Measurements from ENCODE around the gene VAPA. TPM values are rescaled to one million over a fixed set of nuclear protein-coding genes. Genes with fewer than 3 reads are reported as not detected.
A peak's percentile ranks its signal among the peaks of the same experiment; 100 is the strongest.
"Not testable (repeated sequence)": the region's sequence is repeated elsewhere in the genome, so short reads cannot be mapped to it uniquely, and the experiment has no call there.

VAPA gene
- total and polyA plus RNA-seq, 9 of the 15 experiments (the other 6 are each of a cell fraction or from before 2014, with no cell fraction given): 219 to 902 (median 526) TPM

GRCh38 chr18:9899550-9899930, 14.3 kb upstream of the VAPA start:
- H3K4me2 ChIP-seq (ENCODE audit: insufficient read depth, low read length): peak overlapping the region; percentile 78
- POLR2A ChIA-PET: interaction anchor here (0.7 to 3.5 kb wide), 11 partner anchors 9 to 201 kb away, joined by 3 to 27 read pairs (median 6); partner anchors contain the start of genes TXNDC2 and VAPA
- in situ Hi-C loops (cut with MboI); H3K9me1 ChIP-seq (ENCODE audit: control insufficient read depth, insufficient read depth, low read length); H3K79me2 ChIP-seq (ENCODE audit: control insufficient read depth, insufficient read depth, low read length); H4K20me1 ChIP-seq (replicated peaks; ENCODE audit: control insufficient read depth, insufficient read depth, low read length); ATAC-seq; H3K4me3 ChIP-seq; H3K9me3 ChIP-seq (replicated peaks; ENCODE audit: control insufficient read depth, insufficient read depth, low read depth, low read length); H3K27me3 ChIP-seq (ENCODE audit: control insufficient read depth in 2 of 2, insufficient read depth in 2 of 2, low read length in 2 of 2); DNase-seq (ENCODE audit: extremely low read depth in 1 of 4, low spot score in 3 of 4); CTCF ChIA-PET (ENCODE audit: low intra/inter-chr PET ratio); FAIRE-seq; H3K36me3 ChIP-seq (ENCODE audit: control insufficient read depth, insufficient read depth, low read length); intact Hi-C loops (cut with micrococcal nuclease); TF ChIP-seq MYC (IDR thresholded peaks at IDR 0.05; ENCODE audit: low read depth, low read length); NR2C2 (CRISPR knock-in tag; IDR thresholded peaks at IDR 0.05); ZNF740 (CRISPR knock-in tag; IDR thresholded peaks at IDR 0.05): not testable (repeated sequence)
- H3K9ac ChIP-seq (ENCODE audit: insufficient read depth in 1 of 2, low read depth in 2 of 2, low read length in 2 of 2): peak overlapping the region; percentile 57 to 84; a peak in 3 of 4 replicates
- WGBS (ENCODE audit: insufficient coverage, low coverage, missing lambda C conversion rate): 31% methylated on average over 1 of the region's 1 CpG
- peak overlapping the region; percentile 96 for H3K27ac ChIP-seq (ENCODE audit: extremely low read depth, low read depth, low read length)
- TSS peak; percentile 88 for BruUV-seq (replicated peaks)
- peak overlapping the region; percentile 88; the same call in 1 of the 2 replicates for H2AFZ ChIP-seq (ENCODE audit: low read depth, low read length)
- H3K4me1 ChIP-seq (replicated peaks in 1 of 2; ENCODE audit: control insufficient read depth in 2 of 2, insufficient read depth in 2 of 2, low read length in 2 of 2): peaks cover 26 to 61% of the 10 kb centered on the region in 2 experiments
- TF ChIP-seq MYC (CRISPR knock-in tag; IDR thresholded peaks at IDR 0.05; ENCODE audit: borderline replicate concordance, low read depth): 0 out of 2 replicates have a peak, but pooled peaks have one; percentile 22
- 0 out of 2 replicates have a peak, but pooled peaks have one; percentile 14 for TF ChIP-seq DMBX1 (CRISPR knock-in tag; IDR thresholded peaks at IDR 0.05; ENCODE audit: borderline replicate concordance)
- TF ChIP-seq RBM25 (IDR thresholded peaks at IDR 0.05; ENCODE audit: low read depth, low read length, severe bottlenecking): peak; percentile 18
- 0 out of 2 replicates have a peak, but pooled peaks have one; percentile 4 for TF ChIP-seq NR2C2 (tag; IDR thresholded peaks at IDR 0.05)
- peak; percentile 93 for TF ChIP-seq ZNF121 (CRISPR knock-in tag; conservative IDR thresholded peaks at IDR 0.05)
- peak; percentile 2 for TF ChIP-seq TFAP4 (CRISPR knock-in tag; IDR thresholded peaks at IDR 0.05; ENCODE audit: borderline replicate concordance)
- TF ChIP-seq BCOR (IDR thresholded peaks at IDR 0.05): peak; percentile 35; the same call in 1 of the 2 replicates
- TF ChIP-seq SMARCA5 (IDR thresholded peaks at IDR 0.05): peak; percentile 45; the same call in 1 of the 2 replicates
- TF ChIP-seq ZNF311 (CRISPR knock-in tag; IDR thresholded peaks at IDR 0.05): 0 out of 2 replicates have a peak, but pooled peaks have one; percentile 12
- 0 out of 4 replicates have a peak, but pooled peaks of 1 of the 2 experiments have one; percentile 10 for TF ChIP-seq ZNF740 (tag; IDR thresholded peaks at IDR 0.05)
